Thoracic aorta (tissue), 2 donors: ENCODE measurements around the gene METTL22. TPM values are rescaled to one million over a fixed set of nuclear protein-coding genes. Genes with fewer than 3 reads are reported as not detected.

Source experiments
- ATAC-seq: fragments of 150-250 bp; one replicate; pipeline ENCODE4 v1.8.0; 2017; ENCODE audit warnings: low read depth; ENCODE audit not compliant: insufficient number of reproducible peaks, low FRiP score
- DNase-seq: peaks from one replicate; pipeline ENCODE4 v3.0.0-alpha.2; 2020; ENCODE audit warnings: low spot score
- H3K27ac ChIP-seq, 2 donors: fragments of 200-600 bp; sonication (generic); 1 replicate in 1 of 2; 2 replicates in 1 of 2; pipeline ENCODE4 v1.5.1; 2016; ENCODE audit warnings: mild to moderate bottlenecking in 2 of 2, moderate library complexity in 2 of 2
- H3K27me3 ChIP-seq: fragments of 200-600 bp; sonication (generic); replicated peaks from 2 replicates; pipeline ENCODE4 v1.6.0; 2016; ENCODE audit warnings: mild to moderate bottlenecking; ENCODE audit not compliant: insufficient read depth
- H3K36me3 ChIP-seq: fragments of 200-600 bp; sonication (generic); one replicate; pipeline ENCODE4 v1.5.1; 2016
- H3K4me1 ChIP-seq, 2 donors: fragments of 200-600 bp; sonication (generic); 1 replicate in 1 of 2; 2 replicates in 1 of 2; pipeline versions ENCODE4 v1.5.1 to v1.6.0; 2016; ENCODE audit warnings: low read depth in 2 of 2, mild to moderate bottlenecking in 1 of 2; ENCODE audit not compliant: control insufficient read depth in 1 of 2
- H3K4me3 ChIP-seq: fragments of 200-600 bp; sonication (generic); 2 replicates; pipeline ENCODE4 v1.5.1; 2016; ENCODE audit warnings: mild to moderate bottlenecking
- H3K9me3 ChIP-seq: fragments of 200-600 bp; sonication (generic); 2 replicates; pipeline ENCODE4 v1.5.1; 2016
- CTCF ChIP-seq: fragments of 200-600 bp; sonication (generic); IDR thresholded peaks from one replicate; pipeline ENCODE4 v1.5.1; 2019; ENCODE audit warnings: antibody characterized with exemption
- total RNA-seq, 2 donors: library from RNA; depleted of rRNA; stranded (reverse); fragments of >200 nt; gene quantifications; one replicate each; pipeline versions ENCODE4 v1.1.0 to v1.2.3, GENCODE V29; 2016

METTL22 gene
- total RNA-seq, 2 donors from 2014 or later: 19.6 to 34.6 TPM

GRCh38 chr16:8686031-8686621 is 64.6 kb downstream of the METTL22 start:
- Histone ChIP-seq H3K27me3 (no peaks in the 10 kb centered on the region), H3K4me1 (no peaks in the 10 kb centered on the region), H3K27ac (no peak overlapping the region), H3K9me3 (peaks cover 13% of the 10 kb centered on the region), H3K36me3 (no peaks in the 10 kb centered on the region), H3K4me3 (no peak overlapping the region)
- ATAC-seq: no peak
- no peak for TF ChIP-seq CTCF
- no peak for DNase-seq

GRCh38 chr16:8686879-8687278 is 65.4 kb downstream of the METTL22 start:
- TF ChIP-seq CTCF: no peak
- no peak for ATAC-seq
- Histone ChIP-seq H3K9me3 (peaks cover 13% of the 10 kb centered on the region), H3K4me1 (no peaks in the 10 kb centered on the region), H3K27ac (no peak overlapping the region), H3K4me3 (no peak overlapping the region), H3K36me3 (no peaks in the 10 kb centered on the region), H3K27me3 (no peaks in the 10 kb centered on the region)
- no peak for DNase-seq

DNA sequence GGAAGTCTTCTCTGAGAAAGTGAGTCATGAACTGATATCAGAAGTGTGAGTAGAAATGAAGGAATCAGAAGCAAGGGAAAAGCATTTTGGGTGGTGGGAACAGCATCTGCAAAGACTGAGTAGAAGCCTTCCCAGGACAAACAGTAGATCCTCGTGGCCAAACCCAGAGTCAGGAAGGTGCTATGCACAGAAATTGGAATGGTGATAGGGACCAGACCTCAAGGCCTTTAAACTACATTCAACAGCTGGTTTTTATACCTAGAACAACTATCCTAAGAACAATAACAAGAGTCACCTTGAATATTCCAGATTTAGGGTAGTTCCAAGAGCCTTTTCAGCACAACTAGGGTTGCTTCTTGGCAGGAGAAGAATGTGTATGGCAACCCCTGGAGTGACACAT is 68.2 kb downstream of the METTL22 start:
- Histone ChIP-seq H3K4me1 (no peaks in the 10 kb centered on the region), H3K27ac (no peak overlapping the region), H3K9me3 (peaks cover 13% of the 10 kb centered on the region), H3K27me3 (no peaks in the 10 kb centered on the region), H3K36me3 (no peaks in the 10 kb centered on the region), H3K4me3 (no peak overlapping the region)
- no peak for ATAC-seq
- TF ChIP-seq CTCF: no peak
- DNase-seq: no peak

- DNase-seq (no peak), ATAC-seq (no peak)
- H3K4me1 ChIP-seq: no peaks in the 10 kb centered on the region
- H3K9me3 ChIP-seq: peaks cover 13% of the 10 kb centered on the region
- no peaks in the 10 kb centered on the region for H3K36me3 ChIP-seq
- H3K4me3 ChIP-seq: no peak overlapping the region
- no peaks in the 10 kb centered on the region for H3K27me3 ChIP-seq
- H3K27ac ChIP-seq: no peak overlapping the region
- TF ChIP-seq CTCF: no peak
These were observed 70.2 kb downstream of the METTL22 start for GRCh38 chr16:8691728-8692127.

GRCh38 chr16:8694795-8695728 is 73.6 kb downstream of the METTL22 start:
- no peaks in the 10 kb centered on the region for H3K4me1 ChIP-seq
- no peaks in the 10 kb centered on the region for H3K36me3 ChIP-seq
- DNase-seq (no peak), ATAC-seq (no peak)
- no peak for TF ChIP-seq CTCF
- no peaks in the 10 kb centered on the region for H3K27me3 ChIP-seq
- H3K27ac ChIP-seq: no peak overlapping the region
- H3K4me3 ChIP-seq: no peak overlapping the region
- H3K9me3 ChIP-seq: peaks cover 1% of the 10 kb centered on the region
